G401.6 (cell line): ENCODE results near the gene ARHGEF17.

Source experiments
- FAIRE-seq: peaks from 2 replicates; lab custom pipeline; 2012; peaks lifted over from hg19 to GRCh38; lab: Jason Lieb, UNC

The ARHGEF17 gene

GRCh38 chr11:73394416-73395296 lies 86.6 kb downstream of the ARHGEF17 start:
- FAIRE-seq, result no peak

- FAIRE-seq, result no peak
Measured at GRCh38 chr11:73395297-73396208, 87.5 kb downstream of the ARHGEF17 start.

GRCh38 chr11:73396251-73396930 lies 88.3 kb downstream of the ARHGEF17 start:
- no peak for FAIRE-seq

- no peak for FAIRE-seq
Measured at GRCh38 chr11:73396985-73397384, 88.9 kb downstream of the ARHGEF17 start.

- FAIRE-seq, result no peak
Measured at GRCh38 chr11:73397468-73398131, 89.5 kb downstream of the ARHGEF17 start.

GRCh38 chr11:73398132-73398526 lies 90.1 kb downstream of the ARHGEF17 start:
- no peak for FAIRE-seq

- no peak for FAIRE-seq
Measured at GRCh38 chr11:73398721-73399120, 90.6 kb downstream of the ARHGEF17 start.

- FAIRE-seq, result no peak
Measured at GRCh38 chr11:73399159-73399590, 91.1 kb downstream of the ARHGEF17 start.

GRCh38 chr11:73399636-73400035 lies 91.6 kb downstream of the ARHGEF17 start:
- FAIRE-seq, result no peak

- no peak for FAIRE-seq
Measured at GRCh38 chr11:73400293-73400692, 92.2 kb downstream of the ARHGEF17 start.

- no peak for FAIRE-seq
Measured at GRCh38 chr11:73401217-73401923, 93.3 kb downstream of the ARHGEF17 start.

- FAIRE-seq, result no peak
Measured at GRCh38 chr11:73401924-73402833, 94.1 kb downstream of the ARHGEF17 start.

- FAIRE-seq, result no peak
Measured at GRCh38 chr11:73402834-73403185, 94.7 kb downstream of the ARHGEF17 start.

GRCh38 chr11:73403541-73403940 lies 95.5 kb downstream of the ARHGEF17 start:
- FAIRE-seq, result no peak

GRCh38 chr11:73404048-73404447 lies 96.0 kb downstream of the ARHGEF17 start:
- peak; percentile 3 for FAIRE-seq

- no peak for FAIRE-seq
Measured at GRCh38 chr11:73404506-73405145, 96.5 kb downstream of the ARHGEF17 start.

- FAIRE-seq, result no peak
Measured at GRCh38 chr11:73405146-73405510, 97.1 kb downstream of the ARHGEF17 start.

GRCh38 chr11:73406131-73406530 lies 98.1 kb downstream of the ARHGEF17 start:
- FAIRE-seq, result no peak

GRCh38 chr11:73406619-73407018 lies 98.5 kb downstream of the ARHGEF17 start:
- no peak for FAIRE-seq

- no peak for FAIRE-seq
Measured at GRCh38 chr11:73409431-73409830, 101.4 kb downstream of the ARHGEF17 start.
